Measurements from ENCODE around the gene XIAP.

The XIAP gene

DNA sequence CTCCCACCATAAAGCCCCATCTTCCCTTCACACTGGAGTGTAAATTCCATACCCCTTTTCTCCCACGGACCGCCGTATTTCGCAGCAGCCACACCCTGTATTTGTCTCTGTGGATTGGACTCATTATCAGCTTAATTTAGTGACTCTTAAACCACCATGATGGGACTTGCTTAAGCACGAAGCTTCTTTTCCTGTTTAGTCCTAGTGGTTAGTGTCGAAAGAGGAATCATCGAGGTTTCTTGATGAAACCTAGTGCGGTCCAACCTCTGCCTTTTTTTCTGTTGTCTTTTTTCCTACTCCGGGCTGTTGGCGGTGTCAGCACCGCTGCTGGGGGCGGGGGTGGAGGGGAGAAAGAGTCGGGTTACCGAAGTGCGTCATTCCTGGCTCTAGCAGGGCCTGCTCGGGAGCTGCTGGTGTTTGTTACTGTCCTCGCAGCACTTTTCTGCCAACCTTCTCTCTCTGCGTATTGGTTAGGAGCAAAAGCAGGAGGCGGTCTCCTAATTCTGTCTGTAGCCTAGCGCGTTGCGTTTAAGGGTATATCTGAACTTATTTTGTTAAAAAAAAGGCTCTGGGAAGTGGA lies 103.0 kb downstream of the XIAP start:
- Mint-ChIP-seq H3K9me3 (no peaks in the 10 kb centered on the region), H3K4me1 (peaks cover 44% of the 10 kb centered on the region), H3K27me3 (no peaks in the 10 kb centered on the region), H3K4me3 (peak overlapping the region; percentile 99), H3K36me3 (no peaks in the 10 kb centered on the region), H3K27ac (peak overlapping the region; percentile 99)

Measured in activated naive CD4-positive, alpha-beta T cell treated with anti-CD3 and anti-CD28 coated beads, Interleukin-2, amount 50 U/mL, for 24 hours (primary cell).